Measurements from ENCODE around the gene CLECL1.

DNA sequence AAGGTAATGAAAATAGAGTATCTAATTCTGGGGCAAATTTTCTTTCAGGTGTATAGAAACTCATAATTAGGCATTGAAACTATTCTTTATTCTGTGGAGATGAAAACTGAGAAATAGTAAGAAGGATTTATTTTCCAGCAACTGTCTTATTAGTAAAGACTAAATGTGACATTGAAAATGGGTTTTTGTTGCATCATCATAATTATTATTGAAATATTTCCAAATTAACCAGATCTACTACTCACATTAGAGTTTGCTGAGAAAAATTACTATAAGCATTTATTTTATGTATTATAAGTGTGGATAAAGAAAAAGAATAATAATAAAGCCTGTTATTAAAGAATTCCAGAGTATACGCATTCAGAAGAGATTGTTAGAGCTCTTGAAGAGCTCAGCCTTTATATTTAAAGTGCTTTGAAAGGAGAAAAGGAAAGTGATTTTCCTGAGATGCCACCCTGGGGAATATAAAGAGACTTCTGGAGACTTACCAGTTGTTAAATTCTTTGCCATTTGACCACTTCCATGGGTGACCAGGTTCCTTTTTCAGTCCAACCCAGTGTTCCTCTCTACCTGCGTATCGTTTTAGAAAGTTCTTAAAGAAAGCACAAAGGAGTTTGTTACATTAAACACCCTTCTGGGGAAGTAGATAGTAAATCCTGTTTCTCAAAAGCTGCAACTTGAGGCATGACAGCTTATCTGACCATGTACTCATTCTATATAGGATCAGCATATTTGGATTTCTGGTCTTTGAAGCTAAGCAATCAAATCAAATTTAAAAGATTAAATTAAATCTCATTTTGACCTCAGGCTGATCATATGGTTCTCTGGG, 21.4 kb upstream of the CLECL1 start:
- TF ChIP-seq SIN3A (IDR thresholded peaks at IDR 0.05; ENCODE audit: borderline replicate concordance, low read depth, low read length) (no peak), JUND (IDR thresholded peaks at IDR 0.05) (no peak), TEAD4 (IDR thresholded peaks at IDR 0.05; ENCODE audit: borderline replicate concordance, insufficient read depth) (no peak), TAF1 (IDR thresholded peaks at IDR 0.05; ENCODE audit: borderline replicate concordance, low read depth, low read length) (no peak), MEF2A (IDR thresholded peaks at IDR 0.05; ENCODE audit: borderline replicate concordance, low read depth) (no peak), RAD21 (IDR thresholded peaks at IDR 0.05; ENCODE audit: low read length) (no peak), POLR2AphosphoS5 (IDR thresholded peaks at IDR 0.05; ENCODE audit: low read depth, low read length) (no peak), YY1 (IDR thresholded peaks at IDR 0.05; ENCODE audit: low read depth) (no peak), MXI1 (IDR thresholded peaks at IDR 0.05; ENCODE audit: low read depth, low read length) (no peak)
- TF ChIP-seq, protein P1, sequence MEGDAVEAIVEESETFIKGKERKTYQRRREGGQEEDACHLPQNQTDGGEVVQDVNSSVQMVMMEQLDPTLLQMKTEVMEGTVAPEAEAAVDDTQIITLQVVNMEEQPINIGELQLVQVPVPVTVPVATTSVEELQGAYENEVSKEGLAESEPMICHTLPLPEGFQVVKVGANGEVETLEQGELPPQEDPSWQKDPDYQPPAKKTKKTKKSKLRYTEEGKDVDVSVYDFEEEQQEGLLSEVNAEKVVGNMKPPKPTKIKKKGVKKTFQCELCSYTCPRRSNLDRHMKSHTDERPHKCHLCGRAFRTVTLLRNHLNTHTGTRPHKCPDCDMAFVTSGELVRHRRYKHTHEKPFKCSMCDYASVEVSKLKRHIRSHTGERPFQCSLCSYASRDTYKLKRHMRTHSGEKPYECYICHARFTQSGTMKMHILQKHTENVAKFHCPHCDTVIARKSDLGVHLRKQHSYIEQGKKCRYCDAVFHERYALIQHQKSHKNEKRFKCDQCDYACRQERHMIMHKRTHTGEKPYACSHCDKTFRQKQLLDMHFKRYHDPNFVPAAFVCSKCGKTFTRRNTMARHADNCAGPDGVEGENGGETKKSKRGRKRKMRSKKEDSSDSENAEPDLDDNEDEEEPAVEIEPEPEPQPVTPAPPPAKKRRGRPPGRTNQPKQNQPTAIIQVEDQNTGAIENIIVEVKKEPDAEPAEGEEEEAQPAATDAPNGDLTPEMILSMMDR (IDR thresholded peaks at IDR 0.05), result no peak
- TF ChIP-seq, protein P2, sequence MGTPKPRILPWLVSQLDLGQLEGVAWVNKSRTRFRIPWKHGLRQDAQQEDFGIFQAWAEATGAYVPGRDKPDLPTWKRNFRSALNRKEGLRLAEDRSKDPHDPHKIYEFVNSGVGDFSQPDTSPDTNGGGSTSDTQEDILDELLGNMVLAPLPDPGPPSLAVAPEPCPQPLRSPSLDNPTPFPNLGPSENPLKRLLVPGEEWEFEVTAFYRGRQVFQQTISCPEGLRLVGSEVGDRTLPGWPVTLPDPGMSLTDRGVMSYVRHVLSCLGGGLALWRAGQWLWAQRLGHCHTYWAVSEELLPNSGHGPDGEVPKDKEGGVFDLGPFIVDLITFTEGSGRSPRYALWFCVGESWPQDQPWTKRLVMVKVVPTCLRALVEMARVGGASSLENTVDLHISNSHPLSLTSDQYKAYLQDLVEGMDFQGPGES (IDR thresholded peaks at IDR 0.05; ENCODE audit: low read depth, low read length), result no peak

Data from SK-N-SH (cell line).